C1 segment of cervical spinal cord (tissue), 14 donors: ENCODE results near the gene OR8D4.
"Not testable (repeated sequence)": the region's sequence is repeated elsewhere in the genome, so short reads cannot be mapped to it uniquely, and the experiment has no call there.

Experiments
- DNase-seq, 14 donors: peaks; one replicate each; lab custom pipeline; 2025; lab: John Stamatoyannopoulos, UW

Gene OR8D4

DNA sequence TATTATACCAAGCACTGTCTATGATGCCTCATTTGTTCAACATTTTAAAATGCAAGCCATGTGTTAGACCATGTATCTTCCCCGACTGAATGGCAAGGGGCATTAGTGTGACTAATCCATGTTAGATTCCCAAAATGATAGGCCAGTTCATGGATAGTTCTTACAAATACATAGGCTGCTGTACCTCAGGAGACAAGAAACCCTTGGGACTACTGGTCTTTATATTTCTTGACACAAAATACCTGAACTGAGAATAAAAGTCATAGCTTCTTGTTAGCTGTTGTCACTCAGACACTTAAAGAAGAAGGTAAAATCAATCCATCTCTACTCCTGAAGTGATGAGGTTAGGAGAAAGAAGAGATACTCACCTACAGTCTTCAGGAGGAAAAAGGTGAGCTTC, at the start of gene OR8D4:
TSS of gene OR8D4 (plus strand) at position 301 of the 400 bp plus-strand sequence. CDS start 4,265 bp downstream, outside the sequence.
- DNase-seq, result no peak

DNA sequence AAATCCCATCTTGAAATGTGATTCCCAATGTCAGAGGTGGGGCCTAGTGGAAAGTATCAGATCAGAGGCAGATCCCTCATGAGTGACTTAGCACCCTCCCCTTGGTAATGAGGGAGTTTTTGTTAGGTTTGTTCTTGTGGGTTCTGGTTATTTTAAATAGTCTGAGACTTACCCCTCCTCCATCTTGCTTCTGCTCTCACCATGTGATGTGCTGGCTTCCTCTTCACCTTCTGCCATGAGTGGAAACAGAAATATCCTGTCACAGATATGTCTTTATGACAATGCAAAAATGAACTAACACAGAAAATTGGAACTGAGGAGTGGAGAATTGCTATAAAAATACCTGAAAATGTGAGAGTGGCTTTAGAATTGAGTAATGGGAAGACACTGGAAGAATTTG, 49.6 kb upstream of the OR8D4 start:
- DNase-seq, result no peak

DNA sequence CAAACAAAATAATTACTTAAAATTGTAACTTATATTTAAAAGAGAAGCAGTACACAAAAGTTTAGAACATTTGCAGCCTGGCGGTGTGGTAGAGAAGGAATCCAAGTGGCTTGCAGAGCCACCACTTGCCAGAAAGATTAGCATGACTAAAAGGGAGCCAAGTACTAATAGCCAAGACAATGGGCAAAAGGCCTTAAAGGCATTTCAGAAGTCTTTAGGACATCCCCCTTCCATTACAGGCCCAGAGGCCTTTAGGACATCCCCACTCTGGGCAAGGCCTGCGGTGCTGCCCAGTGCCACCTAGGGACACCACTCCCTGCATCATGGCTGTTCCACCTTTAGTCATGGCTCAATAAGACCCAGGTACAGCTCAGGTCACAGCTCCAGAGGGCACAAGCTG, 48.9 kb upstream of the OR8D4 start:
- no peak for DNase-seq

DNA sequence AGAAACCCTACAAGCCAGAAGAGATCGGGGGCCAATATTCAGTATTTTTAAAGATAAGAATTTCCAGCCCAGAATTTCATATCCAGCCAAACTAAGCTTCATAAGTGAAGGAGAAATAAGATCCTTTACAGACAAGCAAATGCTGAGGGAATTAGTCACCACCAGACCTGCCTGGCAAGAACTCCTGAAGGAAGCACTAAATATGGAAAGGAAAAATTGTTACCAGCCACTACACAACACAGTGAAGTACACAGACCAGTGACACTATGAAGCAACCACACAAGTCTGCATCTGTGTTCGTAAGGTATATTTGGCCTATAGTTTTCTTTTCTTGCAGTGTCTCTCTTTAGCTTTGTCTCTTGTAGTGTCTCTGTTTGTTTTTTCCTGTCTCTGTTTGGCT, 45.5 kb upstream of the OR8D4 start:
- DNase-seq, result no peak

DNA sequence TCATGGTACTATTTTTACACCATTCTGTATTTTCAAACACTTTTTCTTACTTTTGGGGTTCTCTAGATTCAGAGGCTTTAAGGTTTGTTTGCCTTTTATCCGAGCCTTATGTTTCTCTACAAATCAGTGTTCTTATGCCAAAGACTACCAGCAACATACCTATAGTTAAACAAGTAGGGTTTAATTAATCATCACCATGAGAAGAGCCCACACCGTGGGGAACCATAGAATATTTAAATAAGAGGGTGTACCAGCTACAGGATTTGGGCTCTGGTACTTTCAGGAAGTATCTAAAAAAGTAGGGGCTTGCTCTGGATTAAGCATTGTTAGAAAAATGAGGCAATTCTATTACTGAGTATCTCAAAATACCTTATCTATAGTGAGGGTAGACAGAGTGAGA, 42.2 kb upstream of the OR8D4 start:
- DNase-seq, result no peak

DNA sequence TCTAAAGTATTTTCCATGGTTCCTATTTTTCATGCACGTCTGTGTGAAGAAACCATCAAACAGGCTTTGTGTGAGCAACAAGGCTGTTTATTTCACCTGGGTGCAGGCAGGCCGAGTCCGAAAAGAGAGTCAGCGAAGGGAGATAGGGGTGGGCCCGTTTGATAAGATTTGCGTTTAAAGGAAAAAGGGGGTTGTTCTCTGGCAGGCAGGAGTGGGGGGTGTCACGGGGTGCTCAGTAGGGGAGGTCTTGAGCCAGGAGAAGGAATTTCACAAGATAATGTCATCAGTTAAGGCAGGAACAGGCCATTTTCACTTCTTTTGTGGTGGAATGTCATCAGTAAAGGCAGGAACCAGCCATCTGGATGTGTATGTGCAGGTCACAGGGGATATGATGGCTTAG, 36.7 kb upstream of the OR8D4 start:
- DNase-seq, result not testable (repeated sequence)

DNA sequence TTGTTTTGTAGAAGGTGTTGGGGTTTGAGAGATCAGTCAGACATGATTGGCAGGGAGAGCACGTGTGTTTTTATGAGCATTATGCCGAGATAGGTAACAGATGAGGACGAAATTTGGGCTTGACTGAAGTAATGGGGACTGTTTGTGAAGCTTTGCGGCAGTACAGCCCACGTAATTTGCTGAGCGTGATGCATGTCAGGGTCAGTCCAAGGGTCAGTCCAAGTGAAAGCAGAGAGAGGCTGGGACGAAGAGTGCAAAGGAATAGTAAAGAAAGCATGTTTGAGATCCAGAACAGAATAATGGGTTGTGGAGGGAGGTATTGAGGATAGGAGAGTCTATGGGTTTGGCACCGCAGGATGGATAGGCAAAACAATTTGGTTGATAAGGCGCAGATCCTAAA, 34.2 kb upstream of the OR8D4 start:
- DNase-seq, result not testable (repeated sequence)

DNA sequence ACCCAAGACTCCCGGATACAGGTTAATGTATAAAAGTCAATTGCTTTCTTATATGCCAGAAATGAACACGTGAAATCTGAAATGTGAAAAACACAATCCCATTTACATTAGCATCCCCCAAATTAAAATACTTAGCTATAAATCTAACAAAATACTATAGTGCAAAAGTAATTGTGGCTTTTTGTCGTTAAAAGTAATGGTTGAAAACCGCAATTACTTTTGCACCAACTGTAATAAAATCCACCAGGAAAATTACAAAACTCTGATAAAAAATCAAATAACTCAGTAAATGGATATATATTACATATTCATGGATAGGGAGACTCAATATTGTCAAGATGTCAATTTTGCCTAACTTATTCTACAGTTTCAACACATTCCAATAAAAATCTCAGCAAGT, 21.1 kb upstream of the OR8D4 start:
- no peak for DNase-seq

DNA sequence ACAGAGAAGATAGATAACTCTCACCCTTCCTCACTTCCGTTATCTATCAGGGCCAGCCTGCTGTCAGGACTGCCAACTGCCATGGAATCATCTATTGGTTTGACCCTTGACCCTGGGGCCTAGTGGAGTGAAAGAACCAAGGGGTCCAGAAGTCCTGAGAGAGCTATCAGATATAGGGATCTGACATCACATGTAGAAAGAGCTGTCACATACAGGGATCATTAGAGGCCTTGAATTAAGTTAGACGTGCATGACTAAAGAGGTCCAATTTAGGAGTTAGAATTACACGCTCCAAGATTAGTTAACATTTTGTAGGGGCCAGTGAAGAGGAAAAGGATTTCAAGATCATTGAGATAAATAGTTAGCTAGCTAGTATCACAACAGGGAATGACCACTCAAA, 16.4 kb upstream of the OR8D4 start, which contains the start of gene TMEM225:
TSS of gene TMEM225 (minus strand) at position 101 of the 400 bp plus-strand sequence. CDS start 245 bp downstream, outside the sequence.
- no peak for DNase-seq

DNA sequence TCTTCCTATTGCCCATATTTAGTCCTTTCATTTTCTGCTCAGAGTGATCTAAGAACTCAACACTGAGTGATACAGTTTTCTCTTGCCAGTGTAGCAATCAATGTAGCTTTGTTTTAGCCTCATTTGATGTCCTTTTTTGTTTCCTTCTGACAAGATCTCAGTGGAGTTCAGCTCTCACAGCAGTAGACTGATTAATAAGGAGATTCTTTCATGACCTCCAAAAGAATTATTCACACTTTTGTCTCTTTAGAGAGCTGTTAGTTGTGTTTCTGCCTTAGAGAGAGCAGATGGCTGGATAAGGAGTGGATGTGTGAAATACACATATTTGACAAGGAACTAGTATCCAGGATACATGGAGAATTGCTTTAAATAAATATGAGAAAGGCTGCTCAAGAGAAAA, 9.9 kb upstream of the OR8D4 start:
- no peak for DNase-seq

DNA sequence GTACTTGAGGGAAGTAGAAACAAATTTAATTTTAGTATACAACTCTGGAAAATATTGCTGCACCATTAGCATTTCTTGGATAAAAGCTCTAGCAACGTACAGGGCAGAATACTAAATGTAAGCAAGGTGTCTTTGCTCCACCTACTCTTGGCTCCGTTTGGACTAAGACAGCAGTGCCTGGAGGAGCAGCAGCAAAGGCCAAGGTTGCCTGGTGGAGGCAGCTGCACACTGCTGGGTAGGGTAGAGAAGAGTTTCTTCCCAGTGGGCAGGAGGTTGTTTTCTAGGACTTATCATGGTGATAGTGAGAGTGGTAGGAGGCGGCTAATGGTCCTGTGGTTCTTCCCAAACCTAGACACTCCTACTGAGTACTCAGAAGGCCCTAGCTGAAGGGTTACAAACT, 2.2 kb upstream of the OR8D4 start:
- no peak for DNase-seq

DNA sequence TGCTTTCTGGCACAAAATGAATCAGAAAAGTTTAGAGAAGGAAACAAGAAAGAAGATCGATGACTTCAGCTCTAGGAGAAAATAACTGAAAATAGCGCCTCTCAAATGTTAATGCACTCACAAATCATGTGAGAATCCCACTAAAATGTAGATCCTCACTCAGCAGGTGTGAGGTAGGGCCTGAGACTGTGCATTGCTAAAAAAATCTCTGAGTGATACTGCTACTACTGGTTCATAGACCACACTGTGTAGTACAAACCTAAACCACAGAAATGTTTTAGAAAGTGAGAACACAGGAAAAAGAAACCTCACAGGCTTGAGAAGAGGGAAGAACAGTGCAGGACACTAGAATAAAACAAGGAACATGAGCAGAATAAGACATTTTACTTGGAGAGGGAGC, 2.0 kb downstream of the OR8D4 start:
- DNase-seq, result no peak

DNA sequence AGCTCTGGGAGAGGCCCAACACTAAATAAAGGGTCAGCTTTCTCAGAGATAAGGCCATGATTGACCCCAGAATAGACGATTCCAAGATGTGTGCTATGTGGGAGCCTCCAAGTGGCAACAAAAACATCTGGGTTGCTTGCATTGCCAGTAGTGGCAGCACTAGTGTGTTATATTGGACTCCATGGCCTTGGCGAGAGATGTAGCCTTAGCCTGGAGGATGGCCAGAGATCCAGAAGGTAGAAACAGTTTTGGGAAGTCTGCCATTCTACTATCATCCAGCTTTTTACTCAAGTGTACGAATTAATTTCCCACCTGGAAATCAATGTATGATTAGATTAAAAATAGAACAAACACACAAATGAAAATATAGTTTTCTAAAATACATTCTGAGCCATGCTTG, 3.0 kb downstream of the OR8D4 start:
- no peak for DNase-seq

DNA sequence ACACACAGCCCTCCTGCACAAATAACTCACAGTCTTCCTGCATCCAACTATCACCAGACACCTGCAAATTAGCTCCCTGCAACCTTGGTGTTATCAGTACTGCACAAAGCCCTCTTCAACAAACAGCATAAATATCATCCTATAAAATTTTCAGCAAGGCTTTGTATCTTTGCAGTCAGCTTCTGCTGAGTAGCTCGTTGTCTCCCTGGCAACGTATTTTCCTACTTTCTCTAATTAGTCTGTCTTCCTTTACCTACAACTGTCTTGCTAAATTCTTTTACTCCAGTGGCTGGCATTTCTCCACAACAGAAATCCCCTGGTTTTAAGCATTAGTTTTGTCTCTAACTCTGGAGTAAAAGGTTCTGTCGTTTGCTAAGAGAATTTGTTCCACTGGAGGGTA, 3.9 kb downstream of the OR8D4 start:
- DNase-seq, result no peak

DNA sequence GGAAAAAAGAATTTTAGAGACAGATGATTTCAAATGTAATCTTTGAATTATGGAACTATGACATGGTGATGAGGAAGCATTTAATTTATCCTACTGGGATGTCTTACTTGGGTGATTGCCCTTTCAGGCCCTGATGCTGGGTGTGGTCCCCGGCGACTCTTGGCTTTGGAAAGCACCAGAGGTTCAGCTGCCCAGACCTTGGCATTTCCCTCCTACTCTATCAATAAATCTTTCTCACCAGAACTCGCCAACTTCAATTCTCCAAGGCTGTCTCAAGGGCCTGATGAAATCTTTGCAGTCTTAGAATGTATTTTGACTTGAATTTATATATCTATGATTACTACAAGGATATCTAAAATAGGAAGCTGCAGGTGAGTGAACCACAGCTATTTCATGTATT, 19.0 kb downstream of the OR8D4 start:
- DNase-seq, result no peak

DNA sequence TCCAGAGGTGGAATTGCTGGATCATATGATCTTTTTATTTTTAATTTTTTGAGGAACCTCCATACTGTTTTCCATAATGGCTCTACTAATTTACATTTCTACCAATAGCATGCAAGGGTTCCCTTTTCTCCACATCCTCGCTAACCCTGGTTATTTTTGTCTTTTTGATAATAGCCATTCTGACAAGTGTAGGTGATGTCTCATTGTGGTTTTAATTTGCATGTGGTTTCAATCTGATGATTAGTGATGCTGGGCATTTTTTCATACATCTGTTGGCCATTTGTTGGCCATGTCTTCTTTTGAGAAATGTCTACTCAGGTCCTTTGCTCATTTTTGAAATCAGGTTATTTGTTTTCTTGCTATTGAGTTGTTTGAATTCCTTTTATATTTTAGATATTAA, 22.1 kb downstream of the OR8D4 start:
- no peak for DNase-seq

DNA sequence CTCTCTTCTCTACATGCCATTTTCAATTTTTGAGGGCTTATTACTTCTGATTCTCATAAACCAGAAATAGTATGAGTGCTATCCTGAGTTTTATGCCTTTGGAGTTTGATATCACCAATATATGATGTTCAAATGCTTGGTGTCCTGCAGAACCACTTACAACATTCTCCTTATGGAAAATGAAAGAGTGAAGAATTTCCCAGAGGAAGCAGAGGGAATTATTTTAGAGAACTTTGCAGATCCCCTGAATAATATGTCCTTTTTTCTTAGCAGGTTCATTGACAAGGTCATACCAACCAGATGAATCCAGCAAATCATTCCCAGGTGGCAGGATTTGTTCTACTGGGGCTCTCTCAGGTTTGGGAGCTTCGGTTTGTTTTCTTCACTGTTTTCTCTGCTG, 37.4 kb downstream of the OR8D4 start, which contains the start of gene OR4D5:
TSS of gene OR4D5 (plus strand) at position 301 of the 400 bp plus-strand sequence. CDS start at position 301, 0 bp downstream.
- no peak for DNase-seq

DNA sequence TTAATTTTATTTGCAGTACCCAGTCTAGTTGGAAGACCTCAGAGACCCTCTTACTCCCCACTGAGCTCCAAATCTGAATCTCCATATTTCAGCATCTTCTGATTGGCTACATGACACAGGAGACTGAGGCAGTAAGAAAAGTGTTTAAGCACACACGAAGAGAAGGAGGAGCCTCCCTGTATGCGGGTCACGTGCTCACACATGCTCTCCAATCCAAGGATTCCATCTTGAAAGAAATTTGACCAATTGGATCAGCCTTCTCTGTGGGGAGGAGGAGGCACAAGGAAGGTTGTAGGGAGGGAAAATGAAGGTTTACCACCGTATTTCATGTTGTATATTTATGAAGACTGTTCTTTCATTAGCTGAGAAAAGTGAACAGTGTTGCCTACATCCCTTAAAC, 40.4 kb downstream of the OR8D4 start:
- DNase-seq, result no peak

DNA sequence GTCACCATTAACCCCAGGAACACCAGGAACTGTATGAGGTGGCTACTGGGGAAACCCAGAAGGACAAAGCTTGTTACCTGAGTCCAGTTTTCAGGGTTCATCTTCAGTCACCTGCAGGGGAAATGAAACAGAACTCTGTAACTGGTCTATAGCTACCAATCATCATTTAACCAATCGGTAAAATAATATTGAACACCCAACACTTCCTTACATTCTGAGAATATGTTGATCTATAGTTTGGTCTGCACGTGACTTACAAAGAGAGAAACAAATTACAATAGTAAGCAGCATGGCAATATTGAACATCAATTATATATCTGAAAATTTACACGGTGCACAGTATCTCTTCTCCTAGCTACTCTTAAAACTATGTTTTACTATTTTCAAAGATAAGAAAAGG, 41.8 kb downstream of the OR8D4 start, which contains the start of gene OR6T1:
TSS of gene OR6T1 (minus strand) at position 101 of the 400 bp plus-strand sequence. CDS start at position 101, 0 bp downstream.
- DNase-seq, result no peak

DNA sequence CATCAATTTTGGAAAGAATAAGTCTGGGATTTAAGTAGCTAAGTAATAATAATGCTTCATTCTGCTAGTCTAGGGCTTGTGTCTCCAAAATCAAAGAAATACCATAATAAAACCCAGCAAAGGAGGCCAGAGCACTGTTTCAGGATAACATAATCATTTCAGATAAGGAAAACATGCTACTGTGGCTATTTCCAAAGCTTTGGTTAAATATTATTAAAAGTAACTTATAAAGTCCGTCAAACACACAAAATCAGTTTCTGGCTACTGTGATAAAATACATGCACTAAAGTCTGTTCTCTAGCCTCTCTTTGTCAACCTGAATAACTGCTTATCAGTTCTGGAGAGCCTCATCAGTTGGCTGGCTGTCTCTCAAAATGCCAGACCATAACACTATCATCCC, 43.2 kb downstream of the OR8D4 start:
- no peak for DNase-seq

DNA sequence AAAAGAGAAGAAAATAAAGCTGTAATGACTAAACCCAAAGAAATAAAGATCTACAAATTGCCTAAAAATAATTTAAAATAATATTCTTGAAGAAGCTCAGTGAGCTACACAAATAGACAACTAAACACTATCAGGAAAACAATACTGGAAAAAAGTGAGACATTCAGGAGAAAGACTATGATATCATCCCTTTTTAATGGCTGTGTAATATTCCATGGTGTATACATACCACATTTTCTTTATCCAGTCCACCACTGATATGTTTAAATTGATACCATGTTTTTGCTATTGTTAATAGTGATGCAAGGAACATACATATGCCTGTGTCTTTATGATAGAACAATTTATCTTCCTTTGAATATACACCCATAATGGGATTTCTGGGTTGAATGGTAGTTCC, 54.8 kb downstream of the OR8D4 start:
- DNase-seq, result no peak
